ENCODE measurements around the gene JAKMIP3.

DNA sequence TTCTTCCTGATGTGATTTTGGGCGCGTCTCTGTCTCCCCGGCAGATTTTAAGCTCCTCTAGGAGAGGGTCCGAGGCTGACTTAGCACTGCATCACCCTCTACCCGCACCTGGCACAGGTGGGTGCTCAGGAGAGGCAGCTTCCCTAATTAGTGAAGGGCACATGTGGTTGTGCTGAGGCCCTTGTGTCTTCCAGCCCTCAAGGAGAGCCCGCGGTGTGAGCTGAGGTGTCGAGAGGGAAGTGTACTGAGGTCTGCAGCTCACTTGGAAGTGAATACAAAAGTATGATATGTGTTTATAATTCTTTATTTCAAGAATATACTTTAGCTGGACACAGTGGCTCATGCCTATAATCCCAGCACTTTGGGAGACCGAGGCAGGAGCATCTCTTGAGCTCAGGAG is 20.4 kb upstream of the JAKMIP3 start:
- TF ChIP-seq, protein P1, sequence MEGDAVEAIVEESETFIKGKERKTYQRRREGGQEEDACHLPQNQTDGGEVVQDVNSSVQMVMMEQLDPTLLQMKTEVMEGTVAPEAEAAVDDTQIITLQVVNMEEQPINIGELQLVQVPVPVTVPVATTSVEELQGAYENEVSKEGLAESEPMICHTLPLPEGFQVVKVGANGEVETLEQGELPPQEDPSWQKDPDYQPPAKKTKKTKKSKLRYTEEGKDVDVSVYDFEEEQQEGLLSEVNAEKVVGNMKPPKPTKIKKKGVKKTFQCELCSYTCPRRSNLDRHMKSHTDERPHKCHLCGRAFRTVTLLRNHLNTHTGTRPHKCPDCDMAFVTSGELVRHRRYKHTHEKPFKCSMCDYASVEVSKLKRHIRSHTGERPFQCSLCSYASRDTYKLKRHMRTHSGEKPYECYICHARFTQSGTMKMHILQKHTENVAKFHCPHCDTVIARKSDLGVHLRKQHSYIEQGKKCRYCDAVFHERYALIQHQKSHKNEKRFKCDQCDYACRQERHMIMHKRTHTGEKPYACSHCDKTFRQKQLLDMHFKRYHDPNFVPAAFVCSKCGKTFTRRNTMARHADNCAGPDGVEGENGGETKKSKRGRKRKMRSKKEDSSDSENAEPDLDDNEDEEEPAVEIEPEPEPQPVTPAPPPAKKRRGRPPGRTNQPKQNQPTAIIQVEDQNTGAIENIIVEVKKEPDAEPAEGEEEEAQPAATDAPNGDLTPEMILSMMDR (IDR thresholded peaks at IDR 0.05): no peak
- no peak for TF ChIP-seq POLR2AphosphoS5 (IDR thresholded peaks at IDR 0.05)
